ENCODE data around the gene CCSER1.
"Not testable (repeated sequence)": the region's sequence is repeated elsewhere in the genome, so short reads cannot be mapped to it uniquely, and the experiment has no call there.

Gene CCSER1

DNA sequence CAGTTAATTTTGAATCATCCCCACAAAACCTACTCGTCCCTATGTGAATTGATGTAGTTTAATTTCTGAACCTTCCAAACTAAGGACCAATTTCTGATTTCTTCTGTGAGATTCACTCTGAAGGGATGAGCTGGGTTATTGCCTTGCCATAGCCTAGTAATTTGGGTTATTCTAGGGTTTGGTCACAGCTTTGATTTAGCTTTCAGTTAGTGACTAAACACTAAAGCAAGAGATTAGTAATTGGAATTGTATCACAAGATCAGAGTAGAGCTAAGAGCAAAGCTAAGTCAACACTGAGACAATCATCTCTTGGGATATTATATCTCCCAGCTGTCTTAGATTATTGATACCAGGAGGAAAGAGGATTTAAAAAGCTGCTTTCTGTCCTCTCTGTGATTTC is 588.0 kb downstream of the CCSER1 start:
- no peak for DNase-seq (ENCODE audit: low read depth)

- DNase-seq (ENCODE audit: low read depth): no peak
Measured at GRCh38 chr4:90718931-90719330, 591.7 kb downstream of the CCSER1 start.

- DNase-seq (ENCODE audit: low read depth): no peak
Measured at GRCh38 chr4:90727938-90728337, 600.7 kb downstream of the CCSER1 start.

- no peak for DNase-seq (ENCODE audit: low read depth)
Measured at GRCh38 chr4:90730752-90731151, 603.6 kb downstream of the CCSER1 start.

- no peak for DNase-seq (ENCODE audit: low read depth)
Measured at GRCh38 chr4:90733211-90733610, 606.0 kb downstream of the CCSER1 start.

DNA sequence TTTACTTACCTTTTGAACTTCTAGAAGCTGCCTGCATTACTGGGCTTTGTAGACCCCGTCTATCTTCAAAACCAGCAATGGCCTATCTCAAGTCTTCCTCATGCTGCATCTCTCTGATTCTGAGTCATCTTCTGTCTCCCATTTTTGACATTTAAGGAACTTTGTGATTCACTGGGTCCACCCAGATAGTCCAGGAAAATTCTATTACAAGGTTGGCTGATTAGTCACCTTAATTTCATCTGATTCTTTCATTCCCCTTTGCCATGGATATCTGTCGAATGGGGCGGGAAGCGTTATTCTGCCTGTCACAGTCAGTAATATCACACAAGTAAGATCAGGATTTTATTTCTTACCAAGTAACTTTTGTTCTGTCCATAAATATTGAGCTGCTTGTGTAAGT is 618.0 kb downstream of the CCSER1 start:
- DNase-seq (ENCODE audit: low read depth): no peak

GRCh38 chr4:90753068-90753467 is 625.9 kb downstream of the CCSER1 start:
- DNase-seq (ENCODE audit: low read depth): no peak

DNA sequence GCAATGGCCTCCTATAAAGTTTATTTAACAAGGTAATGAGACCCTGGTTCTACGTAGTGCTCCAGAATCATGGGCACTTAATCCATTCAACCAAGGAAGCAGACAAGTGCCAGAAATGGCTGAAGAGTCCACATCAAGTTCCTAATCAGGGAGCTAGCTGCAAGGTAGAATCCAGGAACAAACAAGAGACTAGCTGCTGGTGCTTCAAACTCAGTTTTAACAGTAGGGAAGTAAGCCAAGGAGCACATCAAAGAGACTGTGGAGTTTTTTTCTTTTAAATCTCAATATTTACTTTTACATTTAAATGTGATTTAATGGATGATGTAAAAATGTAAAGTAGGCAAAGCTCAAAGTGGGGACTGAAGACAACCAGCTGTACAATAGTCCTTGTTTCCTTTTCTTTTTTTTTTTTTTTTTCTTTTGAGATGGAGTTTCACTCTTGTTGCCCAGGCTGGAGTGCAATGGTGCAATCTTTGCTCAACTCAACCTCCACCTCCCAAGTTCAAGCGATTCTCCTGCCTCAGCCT is 630.4 kb downstream of the CCSER1 start:
- no peak for DNase-seq (ENCODE audit: low read depth)

DNA sequence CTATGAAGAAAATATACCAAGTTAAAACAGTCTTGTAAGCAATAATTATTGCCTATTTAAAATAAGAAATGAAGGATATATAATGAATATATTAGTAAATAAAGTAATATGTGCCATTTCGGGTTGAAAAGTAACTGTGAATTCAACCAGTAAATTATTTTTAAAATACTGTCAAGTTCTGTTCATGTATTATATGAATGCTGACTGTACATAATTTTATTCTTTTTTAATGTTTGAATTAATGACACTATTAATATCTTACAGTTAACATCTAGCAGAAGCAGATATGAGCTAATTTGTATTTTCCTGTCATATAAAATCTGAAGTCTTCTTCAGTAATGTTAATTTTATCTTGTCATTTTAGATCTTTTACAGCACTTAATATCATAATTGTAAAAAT is 632.9 kb downstream of the CCSER1 start:
- no peak for DNase-seq (ENCODE audit: low read depth)

GRCh38 chr4:90766837-90767236 is 639.6 kb downstream of the CCSER1 start:
- no peak for DNase-seq (ENCODE audit: low read depth)

GRCh38 chr4:90769251-90769650 is 642.1 kb downstream of the CCSER1 start:
- DNase-seq (ENCODE audit: low read depth): no peak

DNA sequence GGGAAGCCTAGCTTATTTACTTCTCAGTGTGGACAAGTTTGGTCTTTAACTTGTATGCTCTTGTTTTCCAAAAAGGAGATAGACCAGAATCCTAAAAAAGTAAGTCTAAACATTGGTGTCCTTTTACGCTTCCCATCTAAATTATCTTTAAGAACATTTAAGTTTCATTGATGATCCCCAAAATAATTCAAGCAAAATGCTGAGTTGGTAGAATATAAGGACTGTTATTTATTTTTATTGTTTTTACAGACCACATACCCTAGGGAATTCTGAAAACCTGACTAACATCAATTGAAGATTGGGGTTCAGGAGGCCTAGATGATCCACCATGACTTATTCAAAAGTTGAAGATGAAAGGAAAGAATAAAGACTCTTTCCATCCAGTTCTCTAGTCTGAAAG is 653.0 kb downstream of the CCSER1 start:
- no peak for DNase-seq (ENCODE audit: low read depth)

DNA sequence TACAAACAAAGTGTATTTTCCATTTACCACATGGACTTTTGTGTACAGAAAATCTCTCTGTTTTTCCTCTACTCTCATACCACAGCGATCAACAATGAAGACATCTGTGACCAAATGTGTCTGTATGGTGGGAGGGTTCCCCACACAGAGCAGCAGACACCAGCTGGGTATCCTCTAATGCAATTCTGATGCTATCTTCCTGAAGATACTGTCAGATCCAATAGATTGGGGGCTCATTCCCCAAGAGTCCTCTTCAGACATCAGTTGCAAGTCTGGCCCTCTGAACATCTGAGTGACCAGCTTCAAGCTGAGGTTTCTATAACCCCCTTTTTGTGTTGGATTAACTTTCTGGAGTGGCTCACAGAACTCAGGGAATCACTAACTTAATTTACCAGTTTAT is 659.4 kb downstream of the CCSER1 start:
- DNase-seq (ENCODE audit: low read depth): no peak

- no peak for DNase-seq (ENCODE audit: low read depth)
Measured at GRCh38 chr4:90792696-90793095, 665.5 kb downstream of the CCSER1 start.

GRCh38 chr4:90798948-90799347 is 671.8 kb downstream of the CCSER1 start:
- no peak for DNase-seq (ENCODE audit: low read depth)

GRCh38 chr4:90799895-90800294 is 672.7 kb downstream of the CCSER1 start:
- DNase-seq (ENCODE audit: low read depth): no peak

GRCh38 chr4:90815569-90815968 is 688.4 kb downstream of the CCSER1 start:
- DNase-seq (ENCODE audit: low read depth): no peak

DNA sequence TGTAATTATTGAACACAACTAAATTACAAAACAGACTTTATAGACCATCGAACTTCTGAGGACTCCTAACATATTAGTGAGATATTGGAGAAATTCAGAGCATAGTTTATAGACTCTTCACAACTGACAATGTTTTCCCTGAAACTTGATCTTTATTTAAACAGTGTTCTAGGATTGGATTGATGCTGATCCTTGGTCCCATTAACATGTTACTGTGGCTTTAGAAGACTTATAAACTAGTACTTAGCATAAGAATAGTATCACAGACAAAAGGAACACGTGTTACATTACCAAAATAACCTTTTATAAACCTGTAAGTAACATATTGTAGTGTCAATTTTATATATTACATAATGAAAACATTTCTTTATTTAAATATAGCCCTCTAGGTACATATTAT is 689.6 kb downstream of the CCSER1 start:
- DNase-seq (ENCODE audit: low read depth): no peak

GRCh38 chr4:90824266-90825150 is 697.3 kb downstream of the CCSER1 start:
- no peak for DNase-seq (ENCODE audit: low read depth)

DNA sequence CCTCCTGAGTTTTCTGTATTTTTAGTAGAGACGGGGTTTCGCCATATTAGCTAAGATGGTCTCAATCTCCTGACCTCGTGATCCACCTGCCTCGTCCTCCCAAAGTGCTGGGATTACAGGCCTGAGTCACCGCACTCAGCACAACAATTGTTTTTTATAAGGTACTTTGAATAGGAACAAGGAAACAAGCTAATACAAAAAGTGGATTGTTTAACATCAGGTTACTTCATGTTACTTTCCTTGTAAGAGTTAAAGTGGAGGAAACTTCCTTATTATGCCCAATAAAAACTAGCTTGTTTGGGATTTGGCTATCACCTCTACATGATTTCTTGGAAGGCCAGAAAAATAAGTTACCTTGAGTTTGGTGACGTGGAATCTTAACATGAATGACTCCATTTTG is 698.7 kb downstream of the CCSER1 start:
- no peak for DNase-seq (ENCODE audit: low read depth)

DNA sequence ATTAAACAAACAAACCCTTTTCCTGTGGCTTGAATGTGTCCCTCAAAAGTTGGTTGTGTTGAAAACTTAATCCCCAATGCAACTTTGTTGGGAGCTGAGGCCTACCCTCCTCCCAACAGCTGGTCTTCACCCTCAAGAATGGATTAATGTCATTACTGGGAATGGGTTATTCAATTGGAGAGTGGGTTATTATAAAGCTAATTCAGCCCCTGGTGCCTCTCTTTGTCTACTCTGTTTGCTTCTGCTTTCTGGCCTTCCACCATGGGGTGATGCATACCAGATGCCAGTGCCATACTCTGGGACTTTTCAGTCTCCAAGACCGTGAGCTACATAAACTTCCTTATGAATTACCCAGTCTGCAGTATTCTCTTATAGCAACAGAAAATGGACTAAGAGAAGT is 706.5 kb downstream of the CCSER1 start:
- no peak for DNase-seq (ENCODE audit: low read depth)

GRCh38 chr4:90837241-90837640 is 710.0 kb downstream of the CCSER1 start:
- DNase-seq (ENCODE audit: low read depth): no peak

DNA sequence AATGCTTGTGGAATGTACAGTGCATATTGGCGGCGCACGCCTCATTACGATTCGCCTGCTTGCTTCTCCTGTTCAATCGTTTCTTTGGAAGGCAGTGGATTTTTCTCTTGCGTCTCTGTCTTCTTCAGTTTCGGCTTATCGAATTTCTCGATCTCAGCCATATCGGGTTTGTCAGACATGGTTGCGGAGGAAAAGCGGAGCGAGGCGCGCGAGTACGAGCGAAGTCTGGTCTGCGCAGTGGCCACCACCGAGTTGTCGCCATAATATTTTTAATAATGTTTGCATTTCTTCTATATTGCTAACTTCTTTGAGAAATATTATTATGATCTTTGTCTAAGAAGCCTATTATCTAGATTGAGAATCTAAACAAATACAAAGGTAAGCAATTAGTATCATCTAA is 711.7 kb downstream of the CCSER1 start:
- DNase-seq (ENCODE audit: low read depth): not testable (repeated sequence)

GRCh38 chr4:90840291-90840690 is 713.1 kb downstream of the CCSER1 start:
- no peak for DNase-seq (ENCODE audit: low read depth)
